GM12865 (cell line): ENCODE data around the gene MMP2.

Source experiments
- DNase-seq: peaks from one replicate; pipeline ENCODE4 v3.0.0; 2010; ENCODE audit warnings: low read depth
- H3K4me3 ChIP-seq: 2 replicates; pipeline ENCODE4 v1.5.1; 2011; ENCODE audit warnings: mild to moderate bottlenecking, low read depth, low read length, control low read depth
- TF ChIP-seq, protein P1 (sequence below): IDR thresholded peaks from 2 replicates; pipeline ENCODE4 v1.5.1; 2011; ENCODE audit warnings: low read length, control low read depth, low read depth, inconsistent platforms; ENCODE audit not compliant: insufficient read depth; ENCODE audit errors: missing control alignments

Gene MMP2

DNA sequence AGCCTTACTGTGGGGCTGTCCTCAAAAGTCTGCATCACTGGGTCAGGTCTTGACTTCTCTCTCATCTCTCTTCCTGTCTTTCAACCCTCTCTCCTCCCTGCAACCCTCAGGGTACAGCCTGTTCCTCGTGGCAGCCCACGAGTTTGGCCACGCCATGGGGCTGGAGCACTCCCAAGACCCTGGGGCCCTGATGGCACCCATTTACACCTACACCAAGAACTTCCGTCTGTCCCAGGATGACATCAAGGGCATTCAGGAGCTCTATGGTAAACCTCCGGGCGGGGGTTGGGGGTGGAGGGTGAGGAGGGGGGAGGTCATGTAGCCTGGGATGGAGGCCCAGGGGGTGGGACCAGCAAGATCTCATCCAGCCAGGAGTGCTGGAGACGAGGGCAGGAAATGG lies 12.7 kb downstream of the MMP2 start:
- DNase-seq: no peak
- no peak overlapping the region for H3K4me3 ChIP-seq
- TF ChIP-seq, protein P1, sequence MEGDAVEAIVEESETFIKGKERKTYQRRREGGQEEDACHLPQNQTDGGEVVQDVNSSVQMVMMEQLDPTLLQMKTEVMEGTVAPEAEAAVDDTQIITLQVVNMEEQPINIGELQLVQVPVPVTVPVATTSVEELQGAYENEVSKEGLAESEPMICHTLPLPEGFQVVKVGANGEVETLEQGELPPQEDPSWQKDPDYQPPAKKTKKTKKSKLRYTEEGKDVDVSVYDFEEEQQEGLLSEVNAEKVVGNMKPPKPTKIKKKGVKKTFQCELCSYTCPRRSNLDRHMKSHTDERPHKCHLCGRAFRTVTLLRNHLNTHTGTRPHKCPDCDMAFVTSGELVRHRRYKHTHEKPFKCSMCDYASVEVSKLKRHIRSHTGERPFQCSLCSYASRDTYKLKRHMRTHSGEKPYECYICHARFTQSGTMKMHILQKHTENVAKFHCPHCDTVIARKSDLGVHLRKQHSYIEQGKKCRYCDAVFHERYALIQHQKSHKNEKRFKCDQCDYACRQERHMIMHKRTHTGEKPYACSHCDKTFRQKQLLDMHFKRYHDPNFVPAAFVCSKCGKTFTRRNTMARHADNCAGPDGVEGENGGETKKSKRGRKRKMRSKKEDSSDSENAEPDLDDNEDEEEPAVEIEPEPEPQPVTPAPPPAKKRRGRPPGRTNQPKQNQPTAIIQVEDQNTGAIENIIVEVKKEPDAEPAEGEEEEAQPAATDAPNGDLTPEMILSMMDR: no peak

DNA sequence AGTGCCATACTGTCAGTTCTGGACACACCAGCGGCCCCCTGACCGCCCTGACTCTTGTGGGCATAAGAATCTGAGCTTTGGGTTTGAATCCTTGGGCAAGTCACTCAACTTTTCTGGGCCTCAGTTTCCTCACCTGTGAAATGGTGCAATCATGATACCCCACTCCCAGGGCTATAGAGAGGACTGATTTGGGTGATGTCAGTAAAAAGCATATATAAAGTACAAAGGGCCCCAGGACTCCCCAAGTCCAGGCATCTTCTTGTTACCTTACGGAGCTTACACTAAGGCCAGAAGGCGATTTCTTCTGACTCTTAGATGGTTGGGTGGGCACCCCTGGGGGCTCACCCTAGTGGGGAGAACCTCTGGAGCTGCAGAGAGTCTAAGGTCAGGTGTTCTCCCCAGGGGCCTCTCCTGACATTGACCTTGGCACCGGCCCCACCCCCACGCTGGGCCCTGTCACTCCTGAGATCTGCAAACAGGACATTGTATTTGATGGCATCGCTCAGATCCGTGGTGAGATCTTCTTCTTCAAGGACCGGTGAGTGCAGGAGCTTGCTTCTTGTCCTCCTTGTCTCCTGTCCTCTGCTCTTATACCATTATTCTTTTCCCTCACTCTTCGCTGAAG lies 13.9 kb downstream of the MMP2 start:
- TF ChIP-seq, protein P1: no peak
- H3K4me3 ChIP-seq: no peak overlapping the region
- no peak for DNase-seq

- no peak overlapping the region for H3K4me3 ChIP-seq
- DNase-seq: no peak
- TF ChIP-seq, protein P1: no peak
Measured at GRCh38 chr16:55494994-55495421, 16.0 kb downstream of the MMP2 start.

GRCh38 chr16:55495616-55496289 lies 16.8 kb downstream of the MMP2 start:
- no peak overlapping the region for H3K4me3 ChIP-seq

GRCh38 chr16:55496509-55497145 lies 17.6 kb downstream of the MMP2 start:
- H3K4me3 ChIP-seq: no peak overlapping the region
- no peak for DNase-seq
- TF ChIP-seq, protein P1: no peak

More at GRCh38 chr16:55495616-55496289, 16.8 kb downstream of the MMP2 start:
- TF ChIP-seq, protein P1: no peak
- DNase-seq: no peak

- H3K4me3 ChIP-seq: no peak overlapping the region
- no peak for DNase-seq
- TF ChIP-seq, protein P1: no peak
Measured at GRCh38 chr16:55497558-55497957, 18.6 kb downstream of the MMP2 start.
